Suppressor macrophage (primary cell): ENCODE measurements around the gene RABL3.
A peak's percentile ranks its signal among the peaks of the same experiment; 100 is the strongest.
"Not testable (repeated sequence)": the region's sequence is repeated elsewhere in the genome, so short reads cannot be mapped to it uniquely, and the experiment has no call there.

Experiments used
- DNase-seq, 4 experiments: peaks; one replicate each; pipeline ENCODE4 v3.0.0-alpha.2; 2020 to 2022
- total RNA-seq, 17 experiments: gene quantifications; one replicate each; lab custom pipeline; 2026; ENCODE audit warnings: mixed read lengths in 6 of 17, inconsistent platforms in 3 of 17; lab: John Stamatoyannopoulos, UW

The RABL3 gene, protein sequence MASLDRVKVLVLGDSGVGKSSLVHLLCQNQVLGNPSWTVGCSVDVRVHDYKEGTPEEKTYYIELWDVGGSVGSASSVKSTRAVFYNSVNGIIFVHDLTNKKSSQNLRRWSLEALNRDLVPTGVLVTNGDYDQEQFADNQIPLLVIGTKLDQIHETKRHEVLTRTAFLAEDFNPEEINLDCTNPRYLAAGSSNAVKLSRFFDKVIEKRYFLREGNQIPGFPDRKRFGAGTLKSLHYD
- total RNA-seq, result 15.6 to 44.3 (median 29.0) reads per million in 17 experiments

GRCh38 chr3:120742198-120742848 is at the start of gene RABL3, which contains the start of gene GTF2E1:
Gene RABL3 (minus strand): TSS chr3:120742516. CDS start chr3:120742507, 9 bp downstream.
Gene GTF2E1 (plus strand): TSS chr3:120742744. CDS start chr3:120750553, 7,809 bp downstream.
- peak; percentile 98 to 99 (median 99) for DNase-seq

DNA sequence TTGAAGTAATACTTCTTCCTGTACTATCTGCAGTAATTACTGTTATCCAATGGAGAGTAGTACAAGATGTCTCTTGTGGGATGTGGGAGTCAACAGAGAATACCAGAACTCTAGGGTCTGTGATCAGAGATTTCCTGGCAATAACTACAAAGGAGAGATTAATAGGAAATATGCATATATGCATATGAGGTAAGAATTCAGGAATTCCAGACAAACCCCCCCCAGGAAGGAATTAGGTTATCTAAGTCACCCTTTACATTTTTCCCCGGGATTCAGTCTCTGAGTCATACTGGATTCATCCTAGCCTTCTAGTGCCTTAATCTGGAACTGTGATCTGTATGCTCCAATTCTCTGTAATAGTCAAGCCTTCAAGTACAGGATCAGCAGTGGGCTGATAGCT is 49.6 kb upstream of the RABL3 start:
- DNase-seq, result no peak

DNA sequence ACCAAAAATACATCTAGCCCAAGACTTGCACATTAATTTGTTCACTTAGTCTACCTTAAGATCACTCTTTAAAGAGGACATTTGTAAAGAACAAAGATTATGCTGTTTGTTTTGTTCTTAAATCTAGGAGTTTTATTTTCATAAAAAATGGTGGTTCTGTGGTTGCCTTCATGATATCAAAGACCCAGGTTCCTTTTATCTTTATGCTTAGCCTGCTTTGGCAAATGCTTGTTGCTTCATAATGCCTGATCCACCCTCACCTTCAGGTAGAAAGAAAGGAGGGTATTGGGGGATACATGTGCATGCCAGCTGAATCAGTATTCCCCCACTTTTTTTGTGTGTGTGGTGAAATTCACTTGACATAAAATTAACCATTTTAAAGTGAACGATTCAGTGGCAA is 48.7 kb upstream of the RABL3 start:
- DNase-seq, result no peak

DNA sequence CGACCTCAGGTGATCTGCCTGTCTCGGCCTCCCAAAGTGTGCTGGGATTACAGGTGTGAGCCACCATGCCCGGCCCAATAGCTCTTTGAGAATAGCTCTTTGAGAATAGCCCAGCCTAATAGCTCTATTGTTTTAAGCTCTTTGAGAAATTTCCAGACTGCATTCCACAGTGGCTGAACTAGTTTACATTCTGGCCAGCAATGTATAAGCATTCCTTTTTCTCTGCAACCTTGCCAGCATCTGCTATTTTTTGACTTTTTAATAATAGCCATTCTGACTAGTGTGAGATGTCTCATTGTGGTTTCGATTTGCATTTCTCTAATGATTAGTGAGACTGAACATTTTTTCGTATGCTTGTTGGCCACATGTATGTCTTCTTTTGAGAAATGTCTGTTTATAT is 43.5 kb upstream of the RABL3 start:
- not testable (repeated sequence) for DNase-seq

DNA sequence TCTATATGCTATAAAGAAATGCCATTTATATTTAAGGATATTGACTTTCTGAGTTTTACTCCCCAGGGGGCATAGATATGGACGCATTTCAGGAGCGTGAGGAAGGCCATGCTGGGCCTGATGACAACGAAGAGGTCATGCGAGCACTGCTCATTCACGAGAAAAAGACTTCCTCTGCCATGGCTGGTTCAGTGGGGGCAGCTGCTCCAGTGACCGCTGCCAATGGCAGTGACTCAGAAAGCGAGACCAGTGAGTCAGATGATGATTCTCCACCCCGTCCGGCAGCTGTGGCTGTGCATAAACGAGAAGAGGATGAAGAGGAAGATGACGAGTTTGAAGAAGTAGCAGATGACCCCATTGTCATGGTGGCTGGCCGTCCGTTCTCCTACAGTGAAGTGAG is 38.7 kb upstream of the RABL3 start:
- DNase-seq, result peak; percentile 77 to 91 (median 88)

DNA sequence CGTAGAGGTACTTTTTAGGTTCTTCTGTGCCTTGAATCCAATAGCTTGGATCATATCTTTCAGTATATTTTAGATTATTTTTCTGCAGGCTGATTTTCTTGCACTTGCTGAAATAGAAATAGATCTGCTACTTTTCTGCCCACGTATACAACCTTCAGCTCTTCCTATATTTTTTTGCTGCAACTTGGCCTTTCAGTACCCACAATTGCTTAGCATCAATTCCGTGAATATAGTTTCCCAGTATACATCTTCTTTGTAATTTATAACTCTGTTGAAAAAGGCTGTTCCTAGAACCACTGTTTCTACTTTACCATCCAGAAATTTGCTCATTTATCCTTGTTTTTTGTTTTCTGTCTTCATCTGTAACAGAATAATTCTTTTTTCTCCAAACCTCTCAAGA is 36.5 kb upstream of the RABL3 start:
- peak in 1 of 4 experiments; percentile 28 for DNase-seq

- peak in 1 of 4 experiments; percentile 12 for DNase-seq
These were observed 33.1 kb upstream of the RABL3 start for GRCh38 chr3:120775411-120775810.

DNA sequence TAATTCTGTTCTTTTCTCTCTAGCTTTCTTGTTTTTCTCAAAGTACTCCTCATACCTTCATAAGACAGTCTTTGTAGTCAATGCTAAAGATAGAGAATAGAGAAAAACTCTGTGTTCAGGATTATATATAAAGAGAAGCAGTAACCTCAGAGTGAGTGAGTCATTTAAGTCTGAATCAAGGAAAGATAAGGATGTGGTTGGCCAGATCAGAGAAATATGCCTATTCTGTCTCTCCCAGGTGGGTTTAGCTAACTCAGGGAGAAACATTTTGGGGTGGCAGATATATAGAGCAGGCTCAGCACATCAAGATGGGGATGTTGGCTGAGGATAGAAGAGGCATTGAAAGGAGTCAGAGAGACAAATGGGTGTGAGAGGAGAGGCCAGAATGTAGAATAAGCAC is 31.6 kb upstream of the RABL3 start:
- no peak for DNase-seq

- no peak for DNase-seq
These were observed 29.8 kb upstream of the RABL3 start for GRCh38 chr3:120772081-120772480.

GRCh38 chr3:120770891-120771290 is 28.6 kb upstream of the RABL3 start:
- no peak for DNase-seq

GRCh38 chr3:120769436-120769835 is 27.1 kb upstream of the RABL3 start:
- DNase-seq, result no peak

- DNase-seq, result no peak
These were observed 24.8 kb upstream of the RABL3 start for GRCh38 chr3:120767106-120767505.

DNA sequence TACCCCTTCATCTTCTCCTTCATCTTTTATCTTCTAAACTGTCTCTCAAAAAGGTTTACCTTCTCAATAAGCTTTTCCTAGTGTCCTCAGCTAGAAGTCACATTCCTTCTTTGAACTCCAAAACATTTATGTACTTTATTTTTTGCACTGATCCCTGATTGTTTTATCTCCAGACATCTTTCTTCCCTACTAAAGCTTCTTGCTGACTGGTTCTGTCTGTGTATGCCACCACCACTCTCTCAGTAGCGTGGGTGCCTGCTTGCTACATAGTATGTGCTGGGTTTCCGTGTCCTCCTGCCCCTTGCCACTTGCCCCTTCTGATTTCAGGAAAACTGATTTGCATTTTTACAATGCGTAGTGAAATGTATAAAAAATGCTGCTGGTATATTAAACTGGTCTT is 24.3 kb upstream of the RABL3 start:
- no peak for DNase-seq

GRCh38 chr3:120765830-120766493 is 23.6 kb upstream of the RABL3 start:
- DNase-seq, result no peak

DNA sequence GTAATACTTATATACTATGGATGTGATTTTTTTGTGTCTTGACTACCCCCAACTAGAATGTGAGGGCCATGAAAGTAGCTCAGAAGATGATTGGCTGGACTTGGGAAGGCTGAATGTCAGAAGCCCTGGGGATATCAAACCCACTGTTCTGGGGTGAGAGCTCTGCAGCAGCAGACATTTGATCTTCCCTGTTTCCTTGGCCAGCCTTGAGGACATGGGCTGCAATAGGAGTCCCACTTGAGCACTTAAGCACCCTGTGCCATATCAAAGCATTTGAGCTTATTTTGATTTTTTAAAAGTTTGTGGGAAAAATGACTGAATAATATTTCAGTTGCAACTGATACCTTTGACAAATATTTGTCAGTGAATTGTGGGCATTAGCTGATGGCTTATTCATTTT is 21.9 kb upstream of the RABL3 start:
- no peak for DNase-seq

GRCh38 chr3:120763601-120764000 is 21.3 kb upstream of the RABL3 start:
- no peak for DNase-seq

DNA sequence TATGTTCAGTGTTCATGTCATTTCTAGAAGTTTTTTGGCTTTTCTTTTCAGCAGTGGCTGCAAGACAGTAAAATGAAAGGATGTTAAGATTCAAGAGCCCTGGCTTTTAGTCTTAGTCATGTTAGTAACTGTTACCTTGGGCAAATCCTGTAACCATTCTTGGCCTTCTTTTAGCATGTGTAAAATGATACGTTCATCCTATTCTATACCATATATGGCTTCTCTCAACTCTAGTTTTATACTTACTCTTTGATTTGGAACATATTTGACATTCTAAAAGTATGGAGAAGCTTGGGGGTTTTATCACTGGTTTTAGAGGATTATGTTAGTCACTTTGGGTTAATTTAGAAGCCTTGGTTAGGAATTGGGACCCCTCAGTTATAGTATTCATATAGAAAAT is 20.3 kb upstream of the RABL3 start:
- DNase-seq, result no peak

GRCh38 chr3:120758551-120758950 is 16.2 kb upstream of the RABL3 start:
- not testable (repeated sequence) for DNase-seq

- DNase-seq, result peak; percentile 33 to 65 (median 58)
These were observed 13.7 kb upstream of the RABL3 start for GRCh38 chr3:120756061-120756460.

- peak in 1 of 4 experiments; percentile 1 for DNase-seq
These were observed 11.5 kb upstream of the RABL3 start for GRCh38 chr3:120753810-120754209.

GRCh38 chr3:120752865-120753264 is 10.5 kb upstream of the RABL3 start:
- no peak for DNase-seq

DNA sequence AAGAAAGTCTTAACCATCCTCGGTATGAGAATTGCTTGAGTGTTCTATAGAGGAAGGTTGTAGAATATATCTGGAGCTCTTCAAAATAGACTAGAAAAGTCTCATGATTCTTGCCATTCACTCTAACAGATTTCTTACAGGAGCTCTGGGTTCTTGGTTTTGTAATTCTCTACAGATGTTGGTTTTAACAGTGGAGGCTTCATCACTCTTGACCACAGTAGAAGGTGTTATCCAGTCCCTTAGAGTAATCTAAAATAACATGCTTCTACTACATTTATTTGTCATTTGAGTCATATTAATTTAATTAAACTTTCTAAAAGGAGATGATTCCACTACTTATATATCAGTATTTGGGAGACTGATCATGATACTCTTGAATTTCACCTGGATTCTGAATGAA is 9.9 kb upstream of the RABL3 start:
- DNase-seq, result no peak

DNA sequence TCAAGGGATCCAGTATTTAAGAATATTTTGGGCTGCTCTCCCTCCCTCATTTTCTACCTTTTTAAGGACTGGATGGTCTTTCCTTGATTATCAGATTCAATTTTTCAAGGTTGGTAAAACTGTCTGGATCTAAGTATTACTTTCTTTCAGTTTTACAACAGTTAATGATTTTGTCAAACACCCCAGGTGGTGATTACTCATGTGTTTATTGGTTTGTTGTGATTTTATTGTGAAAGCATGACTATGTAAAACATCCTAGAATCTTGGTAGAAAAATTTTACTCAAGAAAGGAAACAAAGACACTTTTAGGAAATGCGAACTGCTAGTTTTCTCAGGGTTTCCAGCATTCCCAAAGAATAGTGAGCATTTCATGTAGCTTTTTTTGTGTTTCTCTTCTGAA is 7.5 kb upstream of the RABL3 start:
- DNase-seq, result no peak

GRCh38 chr3:120745466-120745865 is 3.1 kb upstream of the RABL3 start:
- no peak for DNase-seq
